Measurements from ENCODE around the gene PIKFYVE.

- TF ChIP-seq CTCF (IDR thresholded peaks at IDR 0.05) (peak; percentile 70), EZH2phosphoT487 (IDR thresholded peaks at IDR 0.05) (no peak)
Measured at GRCh38 chr2:208407667-208408066, 141.6 kb downstream of the PIKFYVE start.
